H1 (cell line): ENCODE results near the gene PCDHGA3. TPM values are rescaled to one million over a fixed set of nuclear protein-coding genes. Genes with fewer than 3 reads are reported as not detected.
"Not testable (repeated sequence)": the region's sequence is repeated elsewhere in the genome, so short reads cannot be mapped to it uniquely, and the experiment has no call there.

ENCODE experiments used
- CTCF ChIA-PET: fragments of 300-600 bp; sonication (Branson Sonifier 250); formaldehyde crosslinking; loops from one replicate; lab custom pipeline; 2021; ENCODE audit not compliant: partially characterized antibody; lab: Charles Lee
- POLR2A ChIA-PET: fragments of 300-600 bp; sonication (Branson Sonifier 250); formaldehyde crosslinking; loops from one replicate; lab custom pipeline; 2021; ENCODE audit warnings: inconsistent platforms; ENCODE audit not compliant: partially characterized antibody; lab: Charles Lee
- DNase-seq, 2 experiments: peaks; one replicate each; pipeline versions ENCODE4 v3.0.0 to v3.0.0-alpha.2; 2010 to 2022; ENCODE audit warnings: low spot score in 2 of 2, low read depth in 1 of 2, mixed read lengths in 1 of 2
- FAIRE-seq: peaks from 2 replicates; lab custom pipeline; 2011; peaks lifted over from hg19 to GRCh38; lab: Jason Lieb, UNC
- H2AFZ ChIP-seq: 2 replicates; pipeline ENCODE4 v1.8.1; 2012; ENCODE audit warnings: low read length, inconsistent platforms
- H2AK5ac ChIP-seq: 2 replicates; pipeline ENCODE4 v1.6.1; 2013; ENCODE audit warnings: low read depth, low read length
- H2BK120ac ChIP-seq: replicated peaks from 2 replicates; pipeline ENCODE3; 2013; ENCODE audit warnings: low read depth, low read length, inconsistent platforms
- H2BK12ac ChIP-seq: 2 replicates; pipeline ENCODE4 v1.6.1; 2013; ENCODE audit warnings: low read depth, low read length
- H2BK15ac ChIP-seq: 2 replicates; pipeline ENCODE4 v1.6.1; 2013; ENCODE audit warnings: low read length
- H2BK20ac ChIP-seq: 2 replicates; pipeline ENCODE4 v1.6.1; 2013; ENCODE audit warnings: low read length
- H2BK5ac ChIP-seq: 2 replicates; pipeline ENCODE4 v1.6.1; 2013; ENCODE audit warnings: low read depth, low read length
- H3K14ac ChIP-seq: 2 replicates; pipeline ENCODE4 v1.6.1; 2013; ENCODE audit warnings: inconsistent platforms; ENCODE audit not compliant: insufficient read length
- H3K18ac ChIP-seq: 2 replicates; pipeline ENCODE4 v1.6.1; 2013; ENCODE audit warnings: low read length; ENCODE audit errors: extremely low read depth
- H3K23ac ChIP-seq: 2 replicates; pipeline ENCODE4 v1.6.1; 2013; ENCODE audit warnings: inconsistent platforms; ENCODE audit not compliant: insufficient read length
- H3K23me2 ChIP-seq: 2 replicates; pipeline ENCODE4 v1.6.1; 2013; ENCODE audit warnings: low read depth, low read length
- H3K27ac ChIP-seq: 2 replicates; pipeline ENCODE4 v1.6.1; 2011; ENCODE audit warnings: low read depth, low read length, inconsistent platforms
- H3K27me3 ChIP-seq, 4 experiments: replicated peaks in 1 of 4; 1 replicate in 1 of 4; 2 replicates in 3 of 4; pipeline versions ENCODE4 v1.6.1 to v1.8.1; 2011 to 2013; ENCODE audit warnings: low read length in 3 of 4, mild to moderate bottlenecking in 3 of 4, inconsistent platforms in 2 of 4, mixed read lengths in 2 of 4, moderate library complexity in 1 of 4; ENCODE audit not compliant: control insufficient read depth in 3 of 4, insufficient read depth in 3 of 4; ENCODE audit errors: extremely low read depth in 1 of 4
- H3K36me3 ChIP-seq, 4 experiments: 2 replicates each; pipeline versions ENCODE4 v1.6.1 to v1.8.1; 2011 to 2013; ENCODE audit warnings: mild to moderate bottlenecking in 4 of 4, low read length in 3 of 4, moderate library complexity in 2 of 4, control low read depth in 1 of 4, inconsistent platforms in 1 of 4; ENCODE audit not compliant: insufficient read depth in 4 of 4, control insufficient read depth in 2 of 4
- H3K4ac ChIP-seq: replicated peaks from 2 replicates; pipeline ENCODE3; 2013; ENCODE audit warnings: low read length, low read depth, mixed read lengths, inconsistent platforms; ENCODE audit not compliant: insufficient read length
- H3K4me1 ChIP-seq, 4 experiments: replicated peaks in 1 of 4; 1 replicate in 1 of 4; 2 replicates in 3 of 4; pipeline versions ENCODE4 v1.6.1 to v1.8.1; 2011 to 2013; ENCODE audit warnings: low read length in 3 of 4, inconsistent platforms in 2 of 4, mixed read lengths in 1 of 4; ENCODE audit not compliant: insufficient read depth in 4 of 4, control insufficient read depth in 3 of 4
- H3K4me2 ChIP-seq, 2 experiments: 2 replicates each; pipeline versions ENCODE4 v1.6.1 to v1.8.1; 2011 to 2013; ENCODE audit warnings: low read depth in 2 of 2, low read length in 2 of 2, control low read depth in 1 of 2, inconsistent platforms in 1 of 2, mild to moderate bottlenecking in 1 of 2; ENCODE audit not compliant: insufficient read depth in 1 of 2
- H3K4me3 ChIP-seq, 4 experiments: fragments of 200-600, 300-600 bp in 1 of 4; sonication (generic), shearing (Covaris generic), sonication (Bioruptor Twin) in 1 of 4; 2 replicates each; pipeline versions ENCODE4 v1.5.1 to v1.8.1; 2011 to 2016; ENCODE audit warnings: low read length in 4 of 4, low read depth in 3 of 4, control low read depth in 2 of 4, inconsistent platforms in 2 of 4, mild to moderate bottlenecking in 2 of 4, mixed read lengths in 1 of 4, moderate library complexity in 1 of 4; ENCODE audit not compliant: insufficient read depth in 2 of 4; ENCODE audit errors: extremely low read depth in 1 of 4
- H3K56ac ChIP-seq: replicated peaks from 2 replicates; pipeline ENCODE3; 2013; ENCODE audit warnings: low read depth, mild to moderate bottlenecking, mixed read lengths, low read length, inconsistent platforms; ENCODE audit not compliant: insufficient read length
- H3K79me1 ChIP-seq: 2 replicates; pipeline ENCODE4 v1.6.1; 2013; ENCODE audit warnings: low read depth, low read length, control low read depth
- H3K79me2 ChIP-seq, 2 experiments: 2 replicates each; pipeline versions ENCODE4 v1.6.1 to v1.8.1; 2012 to 2013; ENCODE audit warnings: low read length in 2 of 2, mild to moderate bottlenecking in 2 of 2, inconsistent platforms in 1 of 2; ENCODE audit not compliant: insufficient read depth in 2 of 2, control insufficient read depth in 1 of 2
- H3K9ac ChIP-seq, 4 experiments: replicated peaks in 1 of 4; 1 replicate in 1 of 4; 2 replicates in 3 of 4; pipeline versions ENCODE4 v1.6.1 to v1.8.1; 2011 to 2013; ENCODE audit warnings: low read depth in 3 of 4, low read length in 3 of 4, control low read depth in 2 of 4, mild to moderate bottlenecking in 2 of 4, moderate library complexity in 2 of 4, inconsistent platforms in 1 of 4; ENCODE audit errors: extremely low read depth in 1 of 4
- H3K9me3 ChIP-seq, 2 experiments: 2 replicates each; pipeline versions ENCODE4 v1.6.1 to v1.8.1; 2012 to 2013; ENCODE audit warnings: mild to moderate bottlenecking in 2 of 2, moderate library complexity in 2 of 2, control low read depth in 1 of 2, inconsistent platforms in 1 of 2, low read depth in 1 of 2, low read length in 1 of 2, mixed read lengths in 1 of 2; ENCODE audit not compliant: insufficient read depth in 2 of 2
- H4K20me1 ChIP-seq, 2 experiments: replicated peaks in 1 of 2; 2 replicates each; pipeline versions ENCODE3 to v1.8.1; 2011 to 2013; ENCODE audit warnings: inconsistent platforms in 2 of 2, low read length in 2 of 2, mild to moderate bottlenecking in 1 of 2; ENCODE audit not compliant: insufficient read depth in 2 of 2, control insufficient read depth in 1 of 2
- H4K5ac ChIP-seq: 2 replicates; pipeline ENCODE4 v1.6.1; 2013; ENCODE audit warnings: low read length, low read depth, mixed read lengths, inconsistent platforms; ENCODE audit not compliant: insufficient read length
- H4K8ac ChIP-seq: 2 replicates; pipeline ENCODE4 v1.8.0; 2013; ENCODE audit warnings: mild to moderate bottlenecking, moderate library complexity, low read length, inconsistent platforms; ENCODE audit not compliant: insufficient read depth; ENCODE audit errors: extremely low read depth
- H4K91ac ChIP-seq: replicated peaks from 2 replicates; pipeline ENCODE3; 2013; ENCODE audit warnings: low read length, mixed read lengths, inconsistent platforms; ENCODE audit not compliant: insufficient read length
- ASH2L ChIP-seq: fragments of 200-600, 300-600 bp; sonication (generic); IDR thresholded peaks from one replicate; pipeline ENCODE4 v1.7.1; 2017; ENCODE audit warnings: low read length
- E2F6 ChIP-seq: IDR thresholded peaks from 2 replicates; pipeline ENCODE4 v1.6.1; 2012; ENCODE audit warnings: inconsistent platforms
- FOSL1 ChIP-seq: IDR thresholded peaks from 2 replicates; pipeline ENCODE4 v1.6.1; 2011; ENCODE audit warnings: mild to moderate bottlenecking, low read depth, low read length, moderate library complexity; ENCODE audit not compliant: insufficient read depth
- RFX5 ChIP-seq: IDR thresholded peaks from 2 replicates; pipeline ENCODE4 v1.6.1; 2011; ENCODE audit warnings: low read depth, low read length, improper control_type of control experiment, borderline replicate concordance
- WGBS, 2 experiments: shearing (Covaris generic) in 1 of 2; methylation state at CpG; one replicate each; pipeline versions ENCODE4 v1.1.6 to v1.1.7; 2013 to 2015; ENCODE audit warnings: low lambda C conversion rate in 2 of 2, mixed read lengths in 2 of 2, inconsistent platforms in 1 of 2, low coverage in 1 of 2, missing lambda C conversion rate in 1 of 2; ENCODE audit not compliant: insufficient replicate concordance in 2 of 2, insufficient coverage in 1 of 2, insufficient read length in 1 of 2; ENCODE audit errors: extremely low coverage in 1 of 2, missing lambda C conversion rate in 1 of 2; 5-methylcytosine and 5-hydroxymethylcytosine counted together
- polyA plus RNA-seq, 7 experiments: library from polyadenylated mRNA; depleted of rRNA in 3 of 7; stranded (reverse) in 5 of 7; unstranded in 2 of 7; fragments of >200 nt in 5 of 7; fragments of 200-250 nt in 2 of 7; gene quantifications; 1 replicate in 5 of 7; 2 replicates in 1 of 7; 4 replicates in 1 of 7; pipeline versions ENCODE4 v1.2.1 to v1.2.3, GENCODE V29; 2011 to 2013; ENCODE audit warnings: missing spikeins in 2 of 7, mixed read lengths in 2 of 7
- total RNA-seq: library from RNA; stranded (reverse); fragmentation: NEBNext Ultra II Directional; extraction: Animal tissue kit (Norgen Biotek cat#: 25700); gene quantifications from 2 replicates; pipeline ENCODE4 v1.2.1, GENCODE V29; 2021

Gene PCDHGA3
- total and polyA plus RNA-seq, 2 of the 8 experiments (the other 6 are each of a cell fraction or from before 2014, with no cell fraction given), result 0.15 to 0.39 TPM

GRCh38 chr5:141338538-141339306, 4.9 kb upstream of the PCDHGA3 start, which contains the start of gene PCDHGA2 (continued):
- no peak for TF ChIP-seq E2F6
- TF ChIP-seq ASH2L, result no peak
- no peak for TF ChIP-seq RFX5
- TF ChIP-seq FOSL1, result no peak

GRCh38 chr5:141340781-141341354, 2.8 kb upstream of the PCDHGA3 start:
- POLR2A ChIA-PET, H4K91ac ChIP-seq, H2AK5ac ChIP-seq, H4K20me1 ChIP-seq, H2BK15ac ChIP-seq, H2BK20ac ChIP-seq, H2BK5ac ChIP-seq, H2AFZ ChIP-seq, H3K4me2 ChIP-seq, H3K14ac ChIP-seq, H3K36me3 ChIP-seq, H3K56ac ChIP-seq, H2BK12ac ChIP-seq, H3K4me1 ChIP-seq, H3K9ac ChIP-seq, H3K79me2 ChIP-seq, H3K18ac ChIP-seq, H3K23me2 ChIP-seq, H3K4me3 ChIP-seq, FAIRE-seq, H3K79me1 ChIP-seq, H2BK120ac ChIP-seq, H3K27me3 ChIP-seq, H3K23ac ChIP-seq, H3K4ac ChIP-seq, H4K5ac ChIP-seq, DNase-seq, H4K8ac ChIP-seq, H3K27ac ChIP-seq: not testable (repeated sequence)
- WGBS, 2 experiments, result 95% methylated on average over 32 of the region's 45 CpGs; no CpG with 5 or more reads in 1 of the 2 experiments
- H3K9me3 ChIP-seq, result peaks cover 33 to 43% of the 10 kb centered on the region in 2 experiments; a peak in 3 of 4 replicates
- CTCF ChIA-PET, result interaction anchor here (0.6 to 4.8 kb wide), 3 partner anchors 21 to 117 kb away, joined by 3 to 22 read pairs (median 21); partner anchors contain the start of genes PCDHB15 and TAF7
